GM12892 (cell line): ENCODE results near the gene XPA.

ENCODE experiments used
- POLR2A ChIP-seq: IDR thresholded peaks from 2 replicates; pipeline ENCODE4 v1.6.1; 2011; ENCODE audit warnings: low read depth, low read length, control low read depth
- POLR2AphosphoS5 ChIP-seq: IDR thresholded peaks from 2 replicates; pipeline ENCODE4 v1.6.1; 2011; ENCODE audit warnings: low read depth, low read length, control low read depth

GRCh38 chr9:97675655-97676054 is 21.5 kb downstream of the XPA start:
- TF ChIP-seq POLR2A (no peak), POLR2AphosphoS5 (no peak)
